ENCODE data around the gene RPS23.
"Not testable (repeated sequence)": the region's sequence is repeated elsewhere in the genome, so short reads cannot be mapped to it uniquely, and the experiment has no call there.

The RPS23 gene

GRCh38 chr5:82287625-82288024 is 9.5 kb upstream of the RPS23 start:
- peak; percentile 96 for FAIRE-seq

DNA sequence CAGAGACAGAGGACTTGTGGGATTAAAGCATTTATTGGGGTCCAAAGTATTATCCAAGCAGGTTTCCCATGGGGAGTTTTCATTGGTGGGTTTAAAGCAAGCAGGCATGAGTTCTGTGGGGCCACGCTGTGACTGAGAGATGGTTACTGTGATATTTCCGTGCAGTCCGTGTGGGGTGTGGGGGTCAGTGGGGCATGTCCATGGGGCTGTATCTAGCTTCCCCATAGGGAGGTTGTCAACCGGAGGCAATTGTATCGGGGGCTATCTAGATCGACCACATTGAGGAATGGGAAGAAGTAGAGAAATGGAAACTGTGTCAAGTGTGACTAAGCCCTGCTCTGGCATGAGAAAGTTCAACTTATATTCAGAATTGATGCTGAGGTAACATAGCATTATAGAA is 7.1 kb upstream of the RPS23 start:
- FAIRE-seq, result no peak

DNA sequence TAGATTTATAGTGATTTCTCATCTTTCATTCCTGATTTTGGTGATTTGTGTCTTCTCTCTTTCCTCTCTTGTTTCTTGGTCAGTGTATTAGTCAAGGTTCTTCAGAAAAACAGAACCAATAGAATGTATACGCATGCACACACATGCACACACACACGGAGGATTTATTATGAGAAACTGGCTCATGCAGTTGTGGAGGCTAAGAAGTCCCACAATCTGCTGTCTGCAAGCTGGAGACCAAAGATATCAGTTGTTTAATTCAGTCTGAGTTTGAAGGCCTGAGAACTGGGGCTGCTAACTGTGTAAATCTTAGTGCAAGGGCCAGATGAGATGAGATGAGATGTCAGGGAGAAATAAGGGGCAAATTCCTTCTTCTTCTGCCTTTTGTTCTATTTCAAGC is 5.7 kb upstream of the RPS23 start:
- FAIRE-seq, result no peak

- no peak for FAIRE-seq
Observed at GRCh38 chr5:82278711-82279370, 687 bp upstream of the RPS23 start.

- FAIRE-seq, result no peak
Observed at GRCh38 chr5:82277613-82277986, 554 bp downstream of the RPS23 start.

GRCh38 chr5:82276800-82277612 is 1.1 kb downstream of the RPS23 start:
- no peak for FAIRE-seq

GRCh38 chr5:82275216-82275664 is 2.9 kb downstream of the RPS23 start:
- no peak for FAIRE-seq

GRCh38 chr5:82274343-82275211 is 3.6 kb downstream of the RPS23 start:
- no peak for FAIRE-seq

- FAIRE-seq, result not testable (repeated sequence)
Observed at GRCh38 chr5:82273426-82273825, 4.7 kb downstream of the RPS23 start.

DNA sequence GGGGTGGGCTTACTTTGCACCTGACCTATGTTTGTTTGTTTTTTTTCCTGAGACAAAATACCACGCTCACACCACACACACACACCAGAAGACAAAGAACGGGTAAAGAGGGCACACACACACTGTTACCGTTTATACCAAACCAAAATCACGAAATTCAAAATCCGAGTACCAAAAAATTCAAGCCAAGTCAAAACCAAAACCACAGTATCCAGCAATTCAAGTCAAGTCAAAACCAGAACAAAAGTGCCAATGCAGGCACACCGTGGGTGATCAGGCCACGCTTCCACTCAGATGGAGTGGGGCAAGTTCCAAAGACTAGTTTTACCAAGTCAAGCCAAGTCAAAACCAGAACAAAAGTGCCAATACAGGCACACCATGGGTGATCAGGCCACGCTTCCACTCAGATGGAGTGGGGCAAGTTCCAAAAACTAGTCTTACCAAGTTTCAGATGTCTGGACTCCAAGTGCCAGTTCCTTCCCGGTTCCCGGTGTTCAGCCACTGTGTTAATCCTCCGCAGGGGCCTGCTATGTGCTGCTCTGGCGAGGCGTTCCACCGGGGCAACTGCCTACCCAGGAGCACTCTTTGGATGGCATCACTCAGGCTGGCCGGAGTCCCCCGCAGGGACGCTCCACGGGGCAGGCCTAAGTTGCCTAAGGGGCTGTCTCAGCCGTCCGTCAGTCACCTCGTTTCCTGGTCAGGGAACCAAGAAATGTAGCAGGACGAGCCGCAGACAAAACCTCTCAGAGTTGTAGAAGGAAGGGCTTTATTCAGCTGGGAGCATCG is 5.4 kb downstream of the RPS23 start:
- FAIRE-seq, result not testable (repeated sequence)

DNA sequence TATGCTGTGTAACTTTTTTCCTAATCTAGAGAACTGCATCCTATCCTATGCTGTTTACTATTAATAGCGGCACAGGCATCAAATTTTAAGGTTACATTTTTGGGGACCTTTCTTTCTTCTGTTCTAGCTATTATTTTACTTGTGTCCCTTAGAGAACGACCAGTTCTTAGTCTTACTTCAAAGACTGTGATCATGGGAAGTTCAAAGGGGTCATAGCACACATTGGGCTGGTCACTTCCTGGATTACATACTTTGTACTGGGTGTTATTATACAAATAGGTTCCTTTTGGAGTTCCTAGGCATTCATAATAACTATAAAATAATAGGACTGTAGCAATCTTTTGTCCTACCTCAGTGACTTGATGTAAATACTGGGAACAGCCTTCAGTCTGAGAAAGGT is 8.8 kb downstream of the RPS23 start:
- not testable (repeated sequence) for FAIRE-seq

- FAIRE-seq, result not testable (repeated sequence)
Observed at GRCh38 chr5:82267297-82267933, 10.7 kb downstream of the RPS23 start.

DNA sequence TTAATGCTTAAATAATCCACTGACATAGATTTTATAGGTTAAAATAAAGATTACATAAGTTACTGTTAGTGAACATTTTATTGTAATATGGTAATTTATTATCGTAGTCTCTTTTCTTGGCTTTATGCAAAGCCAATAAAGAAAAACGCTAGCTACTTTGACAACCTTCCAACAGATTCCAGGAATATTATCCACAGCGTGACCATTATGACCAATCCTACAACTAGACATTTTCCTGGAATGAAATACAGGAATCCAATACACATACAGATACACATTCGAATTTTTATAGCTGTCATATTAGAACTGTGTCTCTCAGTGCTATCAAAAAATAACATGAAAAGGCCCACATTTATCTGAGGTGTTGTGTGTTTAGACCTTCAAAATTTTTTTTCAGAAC is 13.1 kb downstream of the RPS23 start:
- FAIRE-seq, result no peak

DNA sequence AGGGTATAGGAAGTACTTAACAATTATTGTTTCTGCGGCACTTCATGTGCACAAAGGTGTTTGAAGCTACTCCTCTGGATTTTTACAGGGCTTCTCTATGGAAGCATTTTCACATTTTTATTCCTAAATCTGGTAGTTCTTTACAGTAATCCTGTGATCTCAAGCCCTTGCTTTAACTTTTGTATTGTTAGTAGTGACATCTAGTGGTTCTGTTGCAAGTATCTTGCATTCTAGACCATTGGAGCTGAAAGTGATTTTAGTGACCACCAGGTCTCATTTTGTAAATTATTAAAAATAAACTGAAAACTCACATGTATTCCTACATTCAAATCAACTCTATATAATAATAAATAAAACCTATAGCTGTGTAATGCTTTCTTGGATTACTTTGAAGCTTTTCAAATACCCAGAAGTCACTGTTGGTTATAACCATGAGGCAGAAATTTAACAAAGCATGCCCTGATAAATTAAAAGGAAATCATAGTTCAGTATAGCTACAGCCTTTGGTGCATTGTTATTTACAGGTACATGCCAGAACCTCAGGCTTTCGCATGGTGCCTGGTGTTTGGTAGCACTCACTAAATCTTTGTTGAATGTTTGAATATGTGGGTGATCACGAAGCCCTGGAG is 18.9 kb downstream of the RPS23 start:
- peak; percentile 100 for FAIRE-seq

- no peak for FAIRE-seq
Observed at GRCh38 chr5:82257729-82258128, 20.4 kb downstream of the RPS23 start.

- no peak for FAIRE-seq
Observed at GRCh38 chr5:82257247-82257646, 20.9 kb downstream of the RPS23 start.

GRCh38 chr5:82255844-82256243 is 22.3 kb downstream of the RPS23 start:
- peak; percentile 91 for FAIRE-seq

DNA sequence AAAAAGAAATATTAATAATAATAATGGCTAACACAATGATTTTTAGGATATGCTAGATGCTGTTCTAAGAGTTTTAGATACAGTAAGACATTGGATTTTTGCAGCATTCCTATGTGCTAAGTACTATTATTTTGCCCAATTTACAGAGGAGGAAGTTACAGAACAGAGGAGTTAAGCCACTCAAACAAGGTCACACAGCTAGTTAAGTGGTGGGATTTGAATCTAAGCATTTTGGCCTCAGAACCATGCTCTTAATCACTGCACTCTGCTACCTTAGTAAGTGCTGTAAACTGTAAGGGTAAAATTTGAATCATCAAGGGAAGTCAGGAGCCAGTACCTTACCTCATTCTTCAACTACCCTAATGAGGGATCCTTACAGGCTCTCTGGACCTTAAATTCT is 25.4 kb downstream of the RPS23 start:
- FAIRE-seq, result no peak

- peak; percentile 66 for FAIRE-seq
Observed at GRCh38 chr5:82246960-82247574, 31.1 kb downstream of the RPS23 start.

GRCh38 chr5:82244854-82245635 is 33.1 kb downstream of the RPS23 start:
- FAIRE-seq, result peak; percentile 97
